ENCODE data around the gene B3GAT2. TPM values are rescaled to one million over a fixed set of nuclear protein-coding genes. Genes with fewer than 3 reads are reported as not detected.

Gene B3GAT2
- total and polyA plus RNA-seq, 2 experiments from 2014 or later: 0.17 to 0.82 TPM

- TF ChIP-seq CTCF (IDR thresholded peaks at IDR 0.05; ENCODE audit: poor library complexity) (no peak), EZH2phosphoT487 (IDR thresholded peaks at IDR 0.05; ENCODE audit: low read depth, severe bottlenecking, unreplicated experiment) (no peak), EZH2 (IDR thresholded peaks at IDR 0.05; ENCODE audit: borderline replicate concordance) (no peak)
- 70% methylated on average over 3 of the region's 3 CpGs for WGBS (ENCODE audit: low lambda C conversion rate, missing lambda C conversion rate)
These were observed 55.5 kb downstream of the B3GAT2 start for GRCh38 chr6:70901324-70901723.

GRCh38 chr6:70900047-70900446, 56.8 kb downstream of the B3GAT2 start:
- H3K4me1 ChIP-seq (ENCODE audit: insufficient read depth): no peaks in the 10 kb centered on the region
- no peak overlapping the region for H3K27ac ChIP-seq
- no peaks in the 10 kb centered on the region for H3K36me3 ChIP-seq (replicated peaks; ENCODE audit: insufficient read depth, low read depth)
- no peak overlapping the region for H3K4me2 ChIP-seq
- no peaks in the 10 kb centered on the region for H3K9me2 ChIP-seq (replicated peaks; ENCODE audit: insufficient read depth)
- TF ChIP-seq CTCF (IDR thresholded peaks at IDR 0.05; ENCODE audit: poor library complexity) (no peak), EZH2 (IDR thresholded peaks at IDR 0.05; ENCODE audit: borderline replicate concordance) (no peak), EZH2phosphoT487 (IDR thresholded peaks at IDR 0.05; ENCODE audit: low read depth, severe bottlenecking, unreplicated experiment) (no peak)
- H3K27me3 ChIP-seq: no peaks in the 10 kb centered on the region
- H3K9me3 ChIP-seq (ENCODE audit: low read depth): no peaks in the 10 kb centered on the region
- H4K20me1 ChIP-seq (ENCODE audit: insufficient read depth, poor library complexity, severe bottlenecking): no peaks in the 10 kb centered on the region
- no peak overlapping the region for H3K4me3 ChIP-seq
- H2AFZ ChIP-seq: no peak overlapping the region
- 75% methylated on average over 2 of the region's 2 CpGs for WGBS (ENCODE audit: low lambda C conversion rate, missing lambda C conversion rate)
- DNase-seq (ENCODE audit: low spot score): no peak
- no peaks in the 10 kb centered on the region for H3K79me2 ChIP-seq

More at GRCh38 chr6:70901324-70901723, 55.5 kb downstream of the B3GAT2 start:
- Histone ChIP-seq H3K27ac (no peak overlapping the region), H3K9me3 (ENCODE audit: low read depth) (no peaks in the 10 kb centered on the region), H3K4me3 (no peak overlapping the region), H2AFZ (no peak overlapping the region), H3K27me3 (no peaks in the 10 kb centered on the region), H4K20me1 (ENCODE audit: insufficient read depth, poor library complexity, severe bottlenecking) (no peaks in the 10 kb centered on the region), H3K4me1 (ENCODE audit: insufficient read depth) (no peaks in the 10 kb centered on the region), H3K36me3 (replicated peaks; ENCODE audit: insufficient read depth, low read depth) (no peaks in the 10 kb centered on the region), H3K79me2 (no peaks in the 10 kb centered on the region), H3K4me2 (no peak overlapping the region), H3K9me2 (replicated peaks; ENCODE audit: insufficient read depth) (no peaks in the 10 kb centered on the region)
- DNase-seq (ENCODE audit: low spot score): no peak

- no peaks in the 10 kb centered on the region for H3K9me3 ChIP-seq (ENCODE audit: low read depth)
- no peaks in the 10 kb centered on the region for H3K27me3 ChIP-seq
- TF ChIP-seq CTCF (IDR thresholded peaks at IDR 0.05; ENCODE audit: poor library complexity) (no peak), EZH2 (IDR thresholded peaks at IDR 0.05; ENCODE audit: borderline replicate concordance) (no peak)
- H3K36me3 ChIP-seq (replicated peaks; ENCODE audit: insufficient read depth, low read depth): no peaks in the 10 kb centered on the region
- H3K4me1 ChIP-seq (ENCODE audit: insufficient read depth): no peaks in the 10 kb centered on the region
- H2AFZ ChIP-seq: no peak overlapping the region
- no peak overlapping the region for H3K4me2 ChIP-seq
- H3K79me2 ChIP-seq: no peaks in the 10 kb centered on the region
- no peak for DNase-seq (ENCODE audit: low spot score)
- H3K4me3 ChIP-seq: no peak overlapping the region
- no peaks in the 10 kb centered on the region for H3K9me2 ChIP-seq (replicated peaks; ENCODE audit: insufficient read depth)
- no peaks in the 10 kb centered on the region for H4K20me1 ChIP-seq (ENCODE audit: insufficient read depth, poor library complexity, severe bottlenecking)
- no peak overlapping the region for H3K27ac ChIP-seq
- 79% methylated on average over 12 of the region's 12 CpGs for WGBS (ENCODE audit: low lambda C conversion rate, missing lambda C conversion rate)
These were observed 62.9 kb downstream of the B3GAT2 start for GRCh38 chr6:70894001-70894400.

- H3K27me3 ChIP-seq: no peaks in the 10 kb centered on the region
- no peaks in the 10 kb centered on the region for H3K4me1 ChIP-seq (ENCODE audit: insufficient read depth)
- no peak for DNase-seq (ENCODE audit: low spot score)
- H3K36me3 ChIP-seq (replicated peaks; ENCODE audit: insufficient read depth, low read depth): no peaks in the 10 kb centered on the region
- no peaks in the 10 kb centered on the region for H3K79me2 ChIP-seq
- no peak overlapping the region for H3K4me3 ChIP-seq
- WGBS (ENCODE audit: low lambda C conversion rate, missing lambda C conversion rate): 93% methylated on average over 7 of the region's 7 CpGs
- no peak overlapping the region for H2AFZ ChIP-seq
- TF ChIP-seq EZH2phosphoT487 (IDR thresholded peaks at IDR 0.05; ENCODE audit: low read depth, severe bottlenecking, unreplicated experiment): no peak
- TF ChIP-seq CTCF (IDR thresholded peaks at IDR 0.05; ENCODE audit: poor library complexity): no peak
- no peak for TF ChIP-seq EZH2 (IDR thresholded peaks at IDR 0.05; ENCODE audit: borderline replicate concordance)
- no peak overlapping the region for H3K4me2 ChIP-seq
- no peak overlapping the region for H3K27ac ChIP-seq
- H4K20me1 ChIP-seq (ENCODE audit: insufficient read depth, poor library complexity, severe bottlenecking): no peaks in the 10 kb centered on the region
- no peaks in the 10 kb centered on the region for H3K9me2 ChIP-seq (replicated peaks; ENCODE audit: insufficient read depth)
- no peaks in the 10 kb centered on the region for H3K9me3 ChIP-seq (ENCODE audit: low read depth)
These were observed 67.6 kb downstream of the B3GAT2 start for GRCh38 chr6:70889270-70889669.

Data from hepatocyte (in vitro differentiated cells).